Measurements from ENCODE around the gene DYNLT1.

- no peak for TF ChIP-seq EZH2phosphoT487 (IDR thresholded peaks at IDR 0.05; ENCODE audit: low read depth, severe bottlenecking, unreplicated experiment)
- TF ChIP-seq CTCF (IDR thresholded peaks at IDR 0.05; ENCODE audit: poor library complexity): no peak
- TF ChIP-seq EZH2 (IDR thresholded peaks at IDR 0.05; ENCODE audit: borderline replicate concordance): no peak
These were observed 47.7 kb downstream of the DYNLT1 start for GRCh38 chr6:158596861-158597260.
